ENCODE results near the gene CGRRF1.

CGRRF1 gene

GRCh38 chr14:54535126-54535525, 25.4 kb downstream of the CGRRF1 start:
- no peak for DNase-seq (ENCODE audit: low read depth)
- TF ChIP-seq CTCF (IDR thresholded peaks at IDR 0.05; ENCODE audit: control insufficient read depth, extremely low read depth, insufficient read depth): no peak

GRCh38 chr14:54535646-54536045, 25.9 kb downstream of the CGRRF1 start:
- TF ChIP-seq CTCF (IDR thresholded peaks at IDR 0.05; ENCODE audit: control insufficient read depth, extremely low read depth, insufficient read depth): no peak
- no peak overlapping the region for H3K4me3 ChIP-seq (ENCODE audit: low read depth, low read length)
- no peak for DNase-seq (ENCODE audit: low read depth)

More at GRCh38 chr14:54535126-54535525, 25.4 kb downstream of the CGRRF1 start:
- H3K4me3 ChIP-seq (ENCODE audit: low read depth, low read length): no peak overlapping the region

- no peak overlapping the region for H3K4me3 ChIP-seq (ENCODE audit: low read depth, low read length)
- no peak for TF ChIP-seq CTCF (IDR thresholded peaks at IDR 0.05; ENCODE audit: control insufficient read depth, extremely low read depth, insufficient read depth)
- peak; percentile 83 for DNase-seq (ENCODE audit: low read depth)
Measured at GRCh38 chr14:54537651-54538050, 27.9 kb downstream of the CGRRF1 start.

GRCh38 chr14:54538055-54538454, 28.3 kb downstream of the CGRRF1 start:
- peak; percentile 53 for DNase-seq (ENCODE audit: low read depth)
- no peak for TF ChIP-seq CTCF (IDR thresholded peaks at IDR 0.05; ENCODE audit: control insufficient read depth, extremely low read depth, insufficient read depth)
- no peak overlapping the region for H3K4me3 ChIP-seq (ENCODE audit: low read depth, low read length)

- DNase-seq (ENCODE audit: low read depth): no peak
- no peak overlapping the region for H3K4me3 ChIP-seq (ENCODE audit: low read depth, low read length)
- TF ChIP-seq CTCF (IDR thresholded peaks at IDR 0.05; ENCODE audit: control insufficient read depth, extremely low read depth, insufficient read depth): no peak
Measured at GRCh38 chr14:54547583-54547982, 37.9 kb downstream of the CGRRF1 start.

GRCh38 chr14:54548491-54548890, 38.8 kb downstream of the CGRRF1 start:
- TF ChIP-seq CTCF (IDR thresholded peaks at IDR 0.05; ENCODE audit: control insufficient read depth, extremely low read depth, insufficient read depth): no peak
- DNase-seq (ENCODE audit: low read depth): no peak
- H3K4me3 ChIP-seq (ENCODE audit: low read depth, low read length): no peak overlapping the region

GRCh38 chr14:54549862-54550261, 40.2 kb downstream of the CGRRF1 start:
- no peak overlapping the region for H3K4me3 ChIP-seq (ENCODE audit: low read depth, low read length)
- DNase-seq (ENCODE audit: low read depth): no peak
- TF ChIP-seq CTCF (IDR thresholded peaks at IDR 0.05; ENCODE audit: control insufficient read depth, extremely low read depth, insufficient read depth): no peak

All from LNCaP clone FGC (cell line).